GM21423 (cell line): Measurements from ENCODE around the gene XPNPEP2.

Source experiments
- ATAC-seq: cut with Tn5 transposase; IDR thresholded peaks from one replicate; pipeline ENCODE4 v1.9.1; 2021; ENCODE audit warnings: mild to moderate bottlenecking, moderate library complexity; ENCODE audit not compliant: unreplicated experiment

The XPNPEP2 gene

GRCh38 chrX:129748305-129748704 is 9.5 kb downstream of the XPNPEP2 start:
- ATAC-seq: no peak

GRCh38 chrX:129749069-129749468 is 10.3 kb downstream of the XPNPEP2 start:
- ATAC-seq: no peak

GRCh38 chrX:129750971-129751370 is 12.2 kb downstream of the XPNPEP2 start:
- no peak for ATAC-seq

GRCh38 chrX:129754056-129755024 is 15.6 kb downstream of the XPNPEP2 start:
- no peak for ATAC-seq

GRCh38 chrX:129755779-129756650 is 17.2 kb downstream of the XPNPEP2 start:
- no peak for ATAC-seq

- ATAC-seq: peak; percentile 45
These were observed 20.8 kb downstream of the XPNPEP2 start for GRCh38 chrX:129759576-129760061.

- no peak for ATAC-seq
These were observed 21.4 kb downstream of the XPNPEP2 start for GRCh38 chrX:129760155-129760554.

GRCh38 chrX:129760981-129761380 is 22.2 kb downstream of the XPNPEP2 start:
- ATAC-seq: no peak

GRCh38 chrX:129761596-129761995 is 22.8 kb downstream of the XPNPEP2 start:
- ATAC-seq: no peak

- ATAC-seq: no peak
These were observed 23.7 kb downstream of the XPNPEP2 start for GRCh38 chrX:129762448-129762847.

- ATAC-seq: no peak
These were observed 24.9 kb downstream of the XPNPEP2 start for GRCh38 chrX:129763666-129764065.

- ATAC-seq: no peak
These were observed 29.4 kb downstream of the XPNPEP2 start for GRCh38 chrX:129768186-129768585.

- ATAC-seq: no peak
These were observed 30.0 kb downstream of the XPNPEP2 start for GRCh38 chrX:129768586-129769466.

GRCh38 chrX:129769467-129770154 is 30.8 kb downstream of the XPNPEP2 start:
- ATAC-seq: peak; percentile 43

- ATAC-seq: no peak
These were observed 32.7 kb downstream of the XPNPEP2 start for GRCh38 chrX:129771266-129771995.

GRCh38 chrX:129772796-129773431 is 34.1 kb downstream of the XPNPEP2 start:
- peak; percentile 61 for ATAC-seq

GRCh38 chrX:129773649-129774458 is 35.1 kb downstream of the XPNPEP2 start:
- ATAC-seq: no peak
